ENCODE measurements around the gene OLFM1.

DNA sequence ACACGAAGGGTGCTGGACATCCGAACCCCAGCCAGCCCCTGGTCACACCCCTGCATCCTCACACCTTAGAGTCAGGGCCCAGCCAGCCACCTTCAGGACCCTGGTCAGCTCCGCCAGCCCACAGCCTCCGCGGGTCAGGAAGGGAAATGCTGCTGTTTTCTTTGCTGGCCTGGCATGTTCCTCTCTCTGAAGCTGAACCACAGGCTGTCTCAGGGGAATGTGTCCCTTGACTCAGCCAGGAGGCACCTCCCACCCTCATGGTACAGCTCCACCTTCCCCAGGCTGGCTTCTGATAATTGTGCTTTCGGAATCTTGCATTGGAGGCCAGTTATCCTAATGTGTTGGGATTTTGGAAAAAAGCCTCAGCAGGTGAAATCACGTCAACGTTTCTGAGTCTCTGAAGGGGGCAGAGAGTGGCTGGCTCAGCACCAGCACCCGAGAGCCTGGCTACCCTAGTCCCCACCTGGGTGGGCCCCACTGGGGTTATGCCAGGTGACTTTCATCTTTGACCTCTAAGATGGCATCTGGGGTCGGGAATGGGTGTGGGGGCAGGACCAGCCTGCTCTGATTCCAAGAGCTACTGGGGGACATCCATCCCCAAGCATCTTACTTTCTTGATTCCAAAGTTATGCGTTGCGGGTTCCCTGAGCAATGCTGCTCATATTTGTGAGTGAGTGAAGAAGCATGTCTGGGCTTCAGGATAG lies 9.8 kb upstream of the OLFM1 start:
- TF ChIP-seq, protein P1, sequence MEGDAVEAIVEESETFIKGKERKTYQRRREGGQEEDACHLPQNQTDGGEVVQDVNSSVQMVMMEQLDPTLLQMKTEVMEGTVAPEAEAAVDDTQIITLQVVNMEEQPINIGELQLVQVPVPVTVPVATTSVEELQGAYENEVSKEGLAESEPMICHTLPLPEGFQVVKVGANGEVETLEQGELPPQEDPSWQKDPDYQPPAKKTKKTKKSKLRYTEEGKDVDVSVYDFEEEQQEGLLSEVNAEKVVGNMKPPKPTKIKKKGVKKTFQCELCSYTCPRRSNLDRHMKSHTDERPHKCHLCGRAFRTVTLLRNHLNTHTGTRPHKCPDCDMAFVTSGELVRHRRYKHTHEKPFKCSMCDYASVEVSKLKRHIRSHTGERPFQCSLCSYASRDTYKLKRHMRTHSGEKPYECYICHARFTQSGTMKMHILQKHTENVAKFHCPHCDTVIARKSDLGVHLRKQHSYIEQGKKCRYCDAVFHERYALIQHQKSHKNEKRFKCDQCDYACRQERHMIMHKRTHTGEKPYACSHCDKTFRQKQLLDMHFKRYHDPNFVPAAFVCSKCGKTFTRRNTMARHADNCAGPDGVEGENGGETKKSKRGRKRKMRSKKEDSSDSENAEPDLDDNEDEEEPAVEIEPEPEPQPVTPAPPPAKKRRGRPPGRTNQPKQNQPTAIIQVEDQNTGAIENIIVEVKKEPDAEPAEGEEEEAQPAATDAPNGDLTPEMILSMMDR (optimal IDR thresholded peaks at IDR 0.05 in 1 of 3, IDR thresholded peaks at IDR 0.05 in 1 of 3, conservative IDR thresholded peaks at IDR 0.05 in 1 of 3; ENCODE audit: extremely low read depth in 1 of 3, insufficient read depth in 2 of 3, low read length in 3 of 3): no peak
- TF ChIP-seq EZH2 (IDR thresholded peaks at IDR 0.05; ENCODE audit: low read length): no peak

Measured in keratinocyte (primary cell).